ENCODE measurements around the gene C15orf62.

Gene C15orf62

GRCh38 chr15:40782609-40783227 lies 12.9 kb downstream of the C15orf62 start:
- WGBS, result 60% methylated on average over 7 of the region's 8 CpGs
- no peak overlapping the region for H3K4ac ChIP-seq (ENCODE audit: low read depth in 1 of 2, low read length in 2 of 2)

GRCh38 chr15:40785164-40785563 lies 15.4 kb downstream of the C15orf62 start:
- 88% methylated on average over 2 of the region's 3 CpGs for WGBS
- Histone ChIP-seq H2BK12ac (ENCODE audit: low read length in 2 of 2) (no peak overlapping the region), H4K91ac (ENCODE audit: low read length) (no peak overlapping the region), H2BK120ac (ENCODE audit: low read depth, low read length) (no peak overlapping the region), H2BK15ac (ENCODE audit: low read depth, poor library complexity, severe bottlenecking) (no peak overlapping the region), H3K27ac (ENCODE audit: low read length, poor library complexity, severe bottlenecking) (no peak overlapping the region), H3K4me2 (ENCODE audit: low read length, poor library complexity, severe bottlenecking) (no peak overlapping the region), H3K18ac (ENCODE audit: low read depth in 1 of 2, low read length in 2 of 2) (no peak overlapping the region), H3K9ac (ENCODE audit: low read length) (no peak overlapping the region), H2AFZ (ENCODE audit: low read depth, low read length) (no peak overlapping the region), H4K8ac (ENCODE audit: low read length) (no peak overlapping the region), H2BK5ac (ENCODE audit: low read depth, low read length, poor library complexity, severe bottlenecking) (no peak overlapping the region), H3K4ac (ENCODE audit: low read depth in 1 of 2, low read length in 2 of 2) (no peak overlapping the region), H2AK5ac (ENCODE audit: low read length, severe bottlenecking) (no peak overlapping the region), H3K4me3 (ENCODE audit: insufficient read depth in 1 of 2, low read depth in 1 of 2, low read length in 2 of 2) (no peak overlapping the region), H3K23ac (ENCODE audit: low read length in 2 of 2) (no peak overlapping the region), H3K9me3 (ENCODE audit: control insufficient read depth, low read length) (no peaks in the 10 kb centered on the region), H3K4me1 (ENCODE audit: control insufficient read depth, insufficient read depth, low read depth, low read length) (peaks cover 10% of the 10 kb centered on the region), H3K79me1 (replicated peaks; ENCODE audit: low read length, poor library complexity, severe bottlenecking) (peaks cover 26% of the 10 kb centered on the region), H3K27me3 (ENCODE audit: control insufficient read depth in 1 of 2, insufficient read depth in 1 of 2, low read length in 2 of 2) (no peaks in the 10 kb centered on the region), H3K14ac (ENCODE audit: low read length in 2 of 2) (no peak overlapping the region), H3K36me3 (ENCODE audit: control insufficient read depth in 1 of 2, insufficient read depth in 2 of 2, low read depth in 1 of 2, low read length in 2 of 2) (peaks cover 0 to under 1% of the 10 kb centered on the region in 2 experiments)
- no peak for DNase-seq

More at GRCh38 chr15:40782609-40783227, 12.9 kb downstream of the C15orf62 start:
- H3K9me3 ChIP-seq (ENCODE audit: control insufficient read depth, low read length), result no peaks in the 10 kb centered on the region
- no peaks in the 10 kb centered on the region for H3K27me3 ChIP-seq (ENCODE audit: control insufficient read depth in 1 of 2, insufficient read depth in 1 of 2, low read length in 2 of 2)
- H3K9ac ChIP-seq (ENCODE audit: low read length), result no peak overlapping the region
- H2AFZ ChIP-seq (ENCODE audit: low read depth, low read length), result no peak overlapping the region
- no peak overlapping the region for H3K18ac ChIP-seq (ENCODE audit: low read depth in 1 of 2, low read length in 2 of 2)
- no peak overlapping the region for H3K23ac ChIP-seq (ENCODE audit: low read length in 2 of 2)
- H2BK12ac ChIP-seq (ENCODE audit: low read length in 2 of 2), result no peak overlapping the region
- no peak overlapping the region for H2BK15ac ChIP-seq (ENCODE audit: low read depth, poor library complexity, severe bottlenecking)
- no peak overlapping the region for H3K4me3 ChIP-seq (ENCODE audit: insufficient read depth in 1 of 2, low read depth in 1 of 2, low read length in 2 of 2)
- H2BK5ac ChIP-seq (ENCODE audit: low read depth, low read length, poor library complexity, severe bottlenecking), result no peak overlapping the region
- no peak overlapping the region for H3K14ac ChIP-seq (ENCODE audit: low read length in 2 of 2)
- H2BK120ac ChIP-seq (ENCODE audit: low read depth, low read length), result no peak overlapping the region
- no peak overlapping the region for H4K8ac ChIP-seq (ENCODE audit: low read length)
- peaks cover 26% of the 10 kb centered on the region for H3K79me1 ChIP-seq (replicated peaks; ENCODE audit: low read length, poor library complexity, severe bottlenecking)
- DNase-seq, result peak; percentile 34
- H4K91ac ChIP-seq (ENCODE audit: low read length), result no peak overlapping the region
- H3K36me3 ChIP-seq (ENCODE audit: control insufficient read depth in 1 of 2, insufficient read depth in 2 of 2, low read depth in 1 of 2, low read length in 2 of 2), result peaks cover 19 to 20% of the 10 kb centered on the region in 2 experiments
- H3K27ac ChIP-seq (ENCODE audit: low read length, poor library complexity, severe bottlenecking), result no peak overlapping the region
- H2AK5ac ChIP-seq (ENCODE audit: low read length, severe bottlenecking), result no peak overlapping the region
- peaks cover 2% of the 10 kb centered on the region for H3K4me1 ChIP-seq (ENCODE audit: control insufficient read depth, insufficient read depth, low read depth, low read length)
- H3K4me2 ChIP-seq (ENCODE audit: low read length, poor library complexity, severe bottlenecking), result no peak overlapping the region

- no peak overlapping the region for H3K14ac ChIP-seq (ENCODE audit: low read length in 2 of 2)
- H3K4me3 ChIP-seq (ENCODE audit: insufficient read depth in 1 of 2, low read depth in 1 of 2, low read length in 2 of 2), result no peak overlapping the region
- H2AK5ac ChIP-seq (ENCODE audit: low read length, severe bottlenecking), result no peak overlapping the region
- H4K8ac ChIP-seq (ENCODE audit: low read length), result no peak overlapping the region
- no peaks in the 10 kb centered on the region for H3K9me3 ChIP-seq (ENCODE audit: control insufficient read depth, low read length)
- no peak overlapping the region for H3K18ac ChIP-seq (ENCODE audit: low read depth in 1 of 2, low read length in 2 of 2)
- H3K27me3 ChIP-seq (ENCODE audit: control insufficient read depth in 1 of 2, insufficient read depth in 1 of 2, low read length in 2 of 2), result no peaks in the 10 kb centered on the region
- no peak overlapping the region for H2BK15ac ChIP-seq (ENCODE audit: low read depth, poor library complexity, severe bottlenecking)
- DNase-seq, result no peak
- H3K36me3 ChIP-seq (ENCODE audit: control insufficient read depth in 1 of 2, insufficient read depth in 2 of 2, low read depth in 1 of 2, low read length in 2 of 2), result no peaks in the 10 kb centered on the region
- no peak overlapping the region for H2BK5ac ChIP-seq (ENCODE audit: low read depth, low read length, poor library complexity, severe bottlenecking)
- no peak overlapping the region for H3K27ac ChIP-seq (ENCODE audit: low read length, poor library complexity, severe bottlenecking)
- no peak overlapping the region for H2BK120ac ChIP-seq (ENCODE audit: low read depth, low read length)
- H3K79me1 ChIP-seq (replicated peaks; ENCODE audit: low read length, poor library complexity, severe bottlenecking), result peaks cover 25% of the 10 kb centered on the region
- no peak overlapping the region for H3K4me2 ChIP-seq (ENCODE audit: low read length, poor library complexity, severe bottlenecking)
- no peak overlapping the region for H3K4ac ChIP-seq (ENCODE audit: low read depth in 1 of 2, low read length in 2 of 2)
- H3K23ac ChIP-seq (ENCODE audit: low read length in 2 of 2), result no peak overlapping the region
- 98% methylated on average over 1 of the region's 2 CpGs for WGBS
- no peak overlapping the region for H4K91ac ChIP-seq (ENCODE audit: low read length)
- H2BK12ac ChIP-seq (ENCODE audit: low read length in 2 of 2), result no peak overlapping the region
- no peak overlapping the region for H2AFZ ChIP-seq (ENCODE audit: low read depth, low read length)
- H3K9ac ChIP-seq (ENCODE audit: low read length), result no peak overlapping the region
- peaks cover 10% of the 10 kb centered on the region for H3K4me1 ChIP-seq (ENCODE audit: control insufficient read depth, insufficient read depth, low read depth, low read length)
Measured at GRCh38 chr15:40785814-40786213, 16.0 kb downstream of the C15orf62 start.

- no peak overlapping the region for H3K14ac ChIP-seq (ENCODE audit: low read length in 2 of 2)
- no peak overlapping the region for H3K4me2 ChIP-seq (ENCODE audit: low read length, poor library complexity, severe bottlenecking)
- H2BK120ac ChIP-seq (ENCODE audit: low read depth, low read length), result no peak overlapping the region
- H3K27ac ChIP-seq (ENCODE audit: low read length, poor library complexity, severe bottlenecking), result peak overlapping the region; percentile 35
- no peaks in the 10 kb centered on the region for H3K9me3 ChIP-seq (ENCODE audit: control insufficient read depth, low read length)
- no peak overlapping the region for H4K8ac ChIP-seq (ENCODE audit: low read length)
- H3K18ac ChIP-seq (ENCODE audit: low read depth in 1 of 2, low read length in 2 of 2), result no peak overlapping the region
- H3K4me1 ChIP-seq (ENCODE audit: control insufficient read depth, insufficient read depth, low read depth, low read length), result peaks cover 10% of the 10 kb centered on the region
- H3K27me3 ChIP-seq (ENCODE audit: control insufficient read depth in 1 of 2, insufficient read depth in 1 of 2, low read length in 2 of 2), result no peaks in the 10 kb centered on the region
- H2BK12ac ChIP-seq (ENCODE audit: low read length in 2 of 2), result no peak overlapping the region
- no peak overlapping the region for H3K4me3 ChIP-seq (ENCODE audit: insufficient read depth in 1 of 2, low read depth in 1 of 2, low read length in 2 of 2)
- no peak overlapping the region for H2BK5ac ChIP-seq (ENCODE audit: low read depth, low read length, poor library complexity, severe bottlenecking)
- no peak overlapping the region for H2AK5ac ChIP-seq (ENCODE audit: low read length, severe bottlenecking)
- H3K23ac ChIP-seq (ENCODE audit: low read length in 2 of 2), result no peak overlapping the region
- no peak overlapping the region for H3K9ac ChIP-seq (ENCODE audit: low read length)
- H4K91ac ChIP-seq (ENCODE audit: low read length), result no peak overlapping the region
- peaks cover 28% of the 10 kb centered on the region for H3K79me1 ChIP-seq (replicated peaks; ENCODE audit: low read length, poor library complexity, severe bottlenecking)
- H2BK15ac ChIP-seq (ENCODE audit: low read depth, poor library complexity, severe bottlenecking), result no peak overlapping the region
- no peak overlapping the region for H2AFZ ChIP-seq (ENCODE audit: low read depth, low read length)
- peaks cover 5% of the 10 kb centered on the region in 2 experiments for H3K36me3 ChIP-seq (ENCODE audit: control insufficient read depth in 1 of 2, insufficient read depth in 2 of 2, low read depth in 1 of 2, low read length in 2 of 2)
- DNase-seq, result peak; percentile 42
- no peak overlapping the region for H3K4ac ChIP-seq (ENCODE audit: low read depth in 1 of 2, low read length in 2 of 2)
- WGBS, result 49% methylated on average over 3 of the region's 4 CpGs
Measured at GRCh38 chr15:40787344-40787841, 17.6 kb downstream of the C15orf62 start.
